Spleen (tissue), 7 donors: ENCODE data around the gene MEIKIN.

Source experiments
- POLR2A ChIP-seq, 3 donors: fragments of 450-650 bp; IDR thresholded peaks; one replicate each; pipeline ENCODE4 v1.5.1; 2017; ENCODE audit warnings: antibody characterized with exemption in 3 of 3, mild to moderate bottlenecking in 1 of 3
- TF ChIP-seq, protein P1 (sequence below), 11 experiments: fragments of 200-600 bp in 7 of 11; fragments of 450-650 bp in 4 of 11; sonication (generic) in 4 of 11; IDR thresholded peaks in 8 of 11; conservative IDR thresholded peaks in 3 of 11; 1 replicate in 7 of 11; 2 replicates in 4 of 11; pipeline versions ENCODE4 v1.4.0 to v1.8.0; 2016 to 2021; ENCODE audit warnings: antibody characterized with exemption in 11 of 11, inconsistent platforms in 4 of 11, mild to moderate bottlenecking in 1 of 11
- donor health status: DM: no; HTN: no; CAD: no; lungs with moderate emphysema.
- donor health status: DM: no; HTN: no; CAD: no.
- donor health status: DM: no; HTN: no; CAD: no.

DNA sequence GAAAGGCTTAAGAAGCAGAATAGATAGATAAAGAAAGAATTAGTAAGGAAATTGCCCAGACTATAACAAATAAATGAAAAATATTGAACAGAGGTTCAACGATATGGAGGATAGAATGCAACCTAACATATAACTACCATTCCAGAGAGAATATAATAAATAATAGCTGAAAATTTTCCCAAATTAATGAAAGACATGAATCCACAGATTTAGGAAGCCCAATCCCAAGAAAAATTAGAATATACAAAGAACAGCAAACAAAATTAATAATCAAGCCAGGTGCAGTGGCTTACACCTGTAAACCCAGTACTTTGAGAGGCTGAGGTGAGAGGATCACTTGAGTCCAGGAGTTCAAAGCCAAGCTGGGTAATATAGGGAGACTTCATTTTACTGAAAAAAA is 120.8 kb downstream of the MEIKIN start:
- TF ChIP-seq, protein P1, sequence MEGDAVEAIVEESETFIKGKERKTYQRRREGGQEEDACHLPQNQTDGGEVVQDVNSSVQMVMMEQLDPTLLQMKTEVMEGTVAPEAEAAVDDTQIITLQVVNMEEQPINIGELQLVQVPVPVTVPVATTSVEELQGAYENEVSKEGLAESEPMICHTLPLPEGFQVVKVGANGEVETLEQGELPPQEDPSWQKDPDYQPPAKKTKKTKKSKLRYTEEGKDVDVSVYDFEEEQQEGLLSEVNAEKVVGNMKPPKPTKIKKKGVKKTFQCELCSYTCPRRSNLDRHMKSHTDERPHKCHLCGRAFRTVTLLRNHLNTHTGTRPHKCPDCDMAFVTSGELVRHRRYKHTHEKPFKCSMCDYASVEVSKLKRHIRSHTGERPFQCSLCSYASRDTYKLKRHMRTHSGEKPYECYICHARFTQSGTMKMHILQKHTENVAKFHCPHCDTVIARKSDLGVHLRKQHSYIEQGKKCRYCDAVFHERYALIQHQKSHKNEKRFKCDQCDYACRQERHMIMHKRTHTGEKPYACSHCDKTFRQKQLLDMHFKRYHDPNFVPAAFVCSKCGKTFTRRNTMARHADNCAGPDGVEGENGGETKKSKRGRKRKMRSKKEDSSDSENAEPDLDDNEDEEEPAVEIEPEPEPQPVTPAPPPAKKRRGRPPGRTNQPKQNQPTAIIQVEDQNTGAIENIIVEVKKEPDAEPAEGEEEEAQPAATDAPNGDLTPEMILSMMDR (IDR thresholded peaks at IDR 0.05 in 8 of 11, conservative IDR thresholded peaks at IDR 0.05 in 3 of 11), result no peak
- TF ChIP-seq POLR2A (IDR thresholded peaks at IDR 0.05), result no peak
